PC-3 (cell line): ENCODE results near the gene TAS2R60. TPM values are rescaled to one million over a fixed set of nuclear protein-coding genes. Genes with fewer than 3 reads are reported as not detected.
A peak's percentile ranks its signal among the peaks of the same experiment; 100 is the strongest.

ENCODE experiments used
- ATAC-seq: fragments of 200-7000 bp; cut with Tn5 transposase; 2 replicates; pipeline ENCODE4 v1.9.1; 2020; ENCODE audit warnings: mild to moderate bottlenecking, moderate library complexity
- BruUV-seq: library from RNA; stranded (reverse); fragments of 400-500 nt; replicated peaks from 2 replicates; lab custom pipeline; 2021; lab: Mats Ljungman, UMichigan
- CTCF ChIA-PET: fragments of 300-600 bp; sonication (Branson Sonifier 250); formaldehyde crosslinking; loops from one replicate; lab custom pipeline; 2022; ENCODE audit warnings: antibody characterized with exemption; lab: Charles Lee
- POLR2A ChIA-PET: fragments of 300-600 bp; sonication (Branson Sonifier 250); formaldehyde crosslinking; loops from one replicate; lab custom pipeline; 2022; ENCODE audit warnings: antibody characterized with exemption; ENCODE audit not compliant: unreplicated experiment; lab: Charles Lee
- DNase-seq: peaks from one replicate; pipeline ENCODE4 v3.0.0-alpha.2; 2015
- H2AFZ ChIP-seq: fragments of 300-600 bp; sonication (generic); 2 replicates; pipeline ENCODE4 v1.6.0; 2016; ENCODE audit warnings: antibody characterized with exemption, low read length
- H3F3A ChIP-seq: fragments of 300-600 bp; sonication (generic); one replicate; pipeline ENCODE4 v1.6.0; 2017; ENCODE audit warnings: antibody characterized with exemption, low read length, control low read depth, mild to moderate bottlenecking; ENCODE audit not compliant: unreplicated experiment
- H3K27ac ChIP-seq: fragments of 300-600 bp; sonication (generic); 2 replicates; pipeline ENCODE4 v1.5.1; 2016; ENCODE audit warnings: mild to moderate bottlenecking, low read length
- H3K27me3 ChIP-seq: fragments of 300-600 bp; sonication (generic); 2 replicates; pipeline ENCODE4 v1.6.1; 2016; ENCODE audit warnings: low read length, mixed read lengths
- H3K36me3 ChIP-seq: fragments of 300-600 bp; sonication (generic); 2 replicates; pipeline ENCODE4 v1.6.1; 2016; ENCODE audit warnings: low read depth, mixed run types, low read length, mixed read lengths
- H3K4me1 ChIP-seq: fragments of 300-600 bp; sonication (generic); 2 replicates; pipeline ENCODE4 v1.5.1; 2016; ENCODE audit warnings: low read length; ENCODE audit not compliant: insufficient read depth
- H3K4me2 ChIP-seq: fragments of 300-600 bp; sonication (generic); 2 replicates; pipeline ENCODE4 v1.6.0; 2016; ENCODE audit warnings: low read length
- H3K4me3 ChIP-seq: fragments of 300-600 bp; sonication (generic); 2 replicates; pipeline ENCODE4 v1.5.1; 2016; ENCODE audit warnings: mild to moderate bottlenecking, low read length, mixed read lengths
- H3K79me2 ChIP-seq: fragments of 300-600 bp; sonication (generic); 2 replicates; pipeline ENCODE4 v1.6.1; 2017; ENCODE audit warnings: low read length, mixed read lengths
- H3K9ac ChIP-seq: fragments of 300-600 bp; sonication (generic); 2 replicates; pipeline ENCODE4 v1.6.0; 2016; ENCODE audit warnings: mild to moderate bottlenecking, low read length
- H3K9me2 ChIP-seq: fragments of 300-600 bp; sonication (generic); replicated peaks from 2 replicates; pipeline ENCODE4 v1.6.1; 2016; ENCODE audit warnings: mixed run types, low read length, mixed read lengths
- H3K9me3 ChIP-seq: fragments of 300-600 bp; sonication (generic); 2 replicates; pipeline ENCODE4 v1.6.1; 2016; ENCODE audit warnings: low read length, mixed read lengths
- H4K20me1 ChIP-seq: fragments of 300-600 bp; sonication (generic); 2 replicates; pipeline ENCODE4 v1.6.1; 2016; ENCODE audit warnings: low read length, mixed read lengths
- EZH2 ChIP-seq: fragments of 300-600 bp; sonication (generic); IDR thresholded peaks from one replicate; pipeline ENCODE4 v1.6.1; 2017; ENCODE audit warnings: antibody characterized with exemption, mild to moderate bottlenecking, low read length; ENCODE audit not compliant: unreplicated experiment
- EZH2phosphoT487 ChIP-seq: fragments of 300-600 bp; sonication (generic); IDR thresholded peaks from 2 replicates; pipeline ENCODE4 v1.6.1; 2018; ENCODE audit warnings: mild to moderate bottlenecking, antibody characterized with exemption, low read length, borderline replicate concordance
- intact Hi-C: fragments of 100-400 bp; cut with micrococcal nuclease; formaldehyde crosslinking; loops from 2 replicates; pipeline ENCODE4 v1.9.0; 2023
- total RNA-seq: library from RNA; depleted of rRNA; stranded (reverse); fragments of >200 nt; gene quantifications from 2 replicates; pipeline ENCODE4 v1.2.3, GENCODE V29; 2014
- TF ChIP-seq, protein P1 (sequence below): fragments of 300-600 bp; sonication (generic); conservative IDR thresholded peaks from 2 replicates; pipeline ENCODE4 v1.5.1; 2017; ENCODE audit warnings: antibody characterized with exemption, low read depth, mild to moderate bottlenecking, low read length

The TAS2R60 gene
- total RNA-seq, 1 experiment from 2014 or later: not detected

DNA sequence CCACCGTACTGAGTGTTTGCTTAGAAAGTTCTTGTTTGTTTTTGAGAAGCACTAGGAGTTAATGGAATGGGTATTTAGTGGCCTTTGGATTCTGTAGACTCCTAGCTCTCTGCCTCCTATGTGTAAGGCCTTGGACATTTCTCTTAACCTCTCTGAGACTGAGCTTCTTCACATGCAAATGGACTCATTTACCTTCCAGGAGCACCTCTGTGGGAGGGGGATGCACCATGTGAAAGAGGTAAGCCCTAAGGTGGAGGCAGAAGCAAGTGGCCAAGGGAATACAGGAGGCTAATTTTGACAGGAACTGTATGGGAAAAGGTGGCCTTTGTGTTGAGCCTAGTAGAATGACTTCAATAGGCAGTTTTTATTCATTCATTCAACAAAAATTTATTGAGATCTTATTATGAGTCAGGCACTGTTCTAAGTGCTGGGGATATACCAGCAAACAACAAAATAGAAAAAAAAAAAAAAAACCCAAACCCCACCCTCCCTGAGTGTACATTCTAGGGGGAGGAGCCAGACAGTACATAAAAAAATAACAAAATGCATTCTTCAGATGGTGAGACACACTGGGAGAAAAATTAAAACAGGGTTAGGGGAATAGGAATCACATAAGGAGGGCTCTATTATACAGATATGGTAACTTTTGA is 25.4 kb upstream of the TAS2R60 start:
- ChIA-PET CTCF (interaction anchor here (0.8 to 1.2 kb wide), 2 partner anchors 9 to 37 kb away, joined by 4 to 5 read pairs; partner anchors contain the start of gene EPHA1), POLR2A (no interaction called here)
- peak; percentile 4; the same call in 1 of the 2 replicates for ATAC-seq
- Histone ChIP-seq H3K9me3 (no peaks in the 10 kb centered on the region), H3K9ac (no peak overlapping the region), H3K4me3 (no peak overlapping the region), H3K27me3 (no peaks in the 10 kb centered on the region), H3K79me2 (no peaks in the 10 kb centered on the region), H3K4me2 (no peak overlapping the region), H3K27ac (peak overlapping the region; percentile 25; the same call in 1 of the 2 replicates), H3K36me3 (no peaks in the 10 kb centered on the region), H3F3A (no peaks in the 10 kb centered on the region), H3K9me2 (no peaks in the 10 kb centered on the region), H3K4me1 (peaks cover 32% of the 10 kb centered on the region), H2AFZ (peak overlapping the region; percentile 18; the same call in 1 of the 2 replicates), H4K20me1 (no peaks in the 10 kb centered on the region)
- TF ChIP-seq EZH2: no peak
- no peak for TF ChIP-seq EZH2phosphoT487
- TF ChIP-seq, protein P1, sequence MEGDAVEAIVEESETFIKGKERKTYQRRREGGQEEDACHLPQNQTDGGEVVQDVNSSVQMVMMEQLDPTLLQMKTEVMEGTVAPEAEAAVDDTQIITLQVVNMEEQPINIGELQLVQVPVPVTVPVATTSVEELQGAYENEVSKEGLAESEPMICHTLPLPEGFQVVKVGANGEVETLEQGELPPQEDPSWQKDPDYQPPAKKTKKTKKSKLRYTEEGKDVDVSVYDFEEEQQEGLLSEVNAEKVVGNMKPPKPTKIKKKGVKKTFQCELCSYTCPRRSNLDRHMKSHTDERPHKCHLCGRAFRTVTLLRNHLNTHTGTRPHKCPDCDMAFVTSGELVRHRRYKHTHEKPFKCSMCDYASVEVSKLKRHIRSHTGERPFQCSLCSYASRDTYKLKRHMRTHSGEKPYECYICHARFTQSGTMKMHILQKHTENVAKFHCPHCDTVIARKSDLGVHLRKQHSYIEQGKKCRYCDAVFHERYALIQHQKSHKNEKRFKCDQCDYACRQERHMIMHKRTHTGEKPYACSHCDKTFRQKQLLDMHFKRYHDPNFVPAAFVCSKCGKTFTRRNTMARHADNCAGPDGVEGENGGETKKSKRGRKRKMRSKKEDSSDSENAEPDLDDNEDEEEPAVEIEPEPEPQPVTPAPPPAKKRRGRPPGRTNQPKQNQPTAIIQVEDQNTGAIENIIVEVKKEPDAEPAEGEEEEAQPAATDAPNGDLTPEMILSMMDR: no peak
- peak; percentile 41 for DNase-seq
- intact Hi-C loops: loop anchor here (2.0 to 10.0 kb wide), 4 partner anchors 36 to 413 kb away; partner anchors contain the start of gene ZYX
- BruUV-seq: no TSS peak

DNA sequence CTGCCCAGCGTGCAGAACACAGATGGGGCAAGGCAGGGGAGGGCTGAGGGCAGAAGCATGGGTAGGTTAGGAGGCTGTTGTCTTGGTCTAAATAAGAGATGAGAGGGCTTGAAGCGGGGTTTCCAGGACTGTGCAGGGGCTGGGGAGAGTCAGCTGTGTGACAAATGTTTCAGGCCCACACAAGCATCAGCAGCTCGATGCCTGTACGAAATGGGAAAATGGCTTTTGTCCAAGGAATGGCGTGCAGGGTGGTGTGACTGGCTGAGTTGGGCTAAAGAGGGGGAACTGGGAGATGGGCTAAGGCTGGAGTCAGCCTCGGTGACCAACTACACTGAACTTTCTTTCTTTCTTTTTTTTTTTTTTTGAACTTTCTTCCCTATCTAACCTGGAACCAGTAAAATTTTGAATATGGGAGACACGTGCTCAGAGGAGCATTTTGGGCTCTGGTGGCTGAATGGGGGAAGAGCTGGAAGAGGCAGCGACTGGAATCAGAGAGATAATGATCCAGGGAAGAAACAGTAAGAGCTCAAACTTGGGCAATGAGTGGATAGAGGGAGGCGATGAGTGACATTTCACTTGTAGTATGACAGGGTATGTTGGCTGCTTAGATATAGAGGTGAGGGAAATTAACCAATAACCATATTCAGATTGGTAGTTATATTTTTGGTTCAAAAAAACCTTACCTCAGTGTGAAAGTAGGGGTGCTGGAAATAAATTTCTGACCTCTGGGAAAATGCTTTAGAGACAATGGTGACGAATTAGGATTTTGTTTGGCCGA is 24.4 kb upstream of the TAS2R60 start:
- H4K20me1 ChIP-seq: no peaks in the 10 kb centered on the region
- no peaks in the 10 kb centered on the region for H3K36me3 ChIP-seq
- BruUV-seq: no TSS peak
- no peaks in the 10 kb centered on the region for H3K79me2 ChIP-seq
- ChIA-PET CTCF (no interaction called here), POLR2A (no interaction called here)
- H3K4me2 ChIP-seq: no peak overlapping the region
- ATAC-seq (no peak), DNase-seq (no peak)
- no peak for TF ChIP-seq EZH2phosphoT487
- TF ChIP-seq EZH2: no peak
- TF ChIP-seq, protein P1: no peak
- H2AFZ ChIP-seq: no peak overlapping the region
- intact Hi-C loops: loop anchor here (5.0 to 10.0 kb wide), 3 partner anchors 37 to 414 kb away; partner anchors contain the start of gene ZYX
- no peak overlapping the region for H3K9ac ChIP-seq
- H3F3A ChIP-seq: no peaks in the 10 kb centered on the region
- no peaks in the 10 kb centered on the region for H3K9me3 ChIP-seq
- no peaks in the 10 kb centered on the region for H3K9me2 ChIP-seq
- no peaks in the 10 kb centered on the region for H3K27me3 ChIP-seq
- H3K4me3 ChIP-seq: no peak overlapping the region
- no peak overlapping the region for H3K27ac ChIP-seq
- H3K4me1 ChIP-seq: peaks cover 32% of the 10 kb centered on the region
